Neural cell (in vitro differentiated cells): ENCODE measurements around the gene SPN. TPM values are rescaled to one million over a fixed set of nuclear protein-coding genes. Genes with fewer than 3 reads are reported as not detected.

Experiments
- H2AFZ ChIP-seq: fragments of 200-600, 300-800 bp; sonication (generic), shearing (Covaris generic); 2 replicates; pipeline ENCODE4 v1.6.0; 2014; ENCODE audit warnings: low read depth, mild to moderate bottlenecking, antibody characterized with exemption, low read length, moderate library complexity
- H3F3A ChIP-seq: fragments of 200-600 bp; shearing (Covaris generic); 2 replicates; pipeline ENCODE4 v1.6.1; 2016; ENCODE audit warnings: mild to moderate bottlenecking, moderate library complexity, mixed read lengths, antibody characterized with exemption, low read length; ENCODE audit not compliant: insufficient read depth, poor library complexity, severe bottlenecking
- H3K27ac ChIP-seq: fragments of 200-600, 300-800 bp; sonication (generic), shearing (Covaris generic); 2 replicates; pipeline ENCODE4 v1.5.1; 2014; ENCODE audit warnings: mild to moderate bottlenecking, low read length, moderate library complexity
- H3K27me3 ChIP-seq: fragments of 300-800, 200-600 bp; sonication (generic), shearing (Covaris generic); 2 replicates; pipeline ENCODE4 v1.6.0; 2014; ENCODE audit warnings: mild to moderate bottlenecking, low read depth, low read length, moderate library complexity; ENCODE audit not compliant: insufficient read depth
- H3K36me3 ChIP-seq: fragments of 300-800, 200-600 bp; sonication (generic), shearing (Covaris generic); 2 replicates; pipeline ENCODE4 v1.5.1; 2014; ENCODE audit warnings: mild to moderate bottlenecking, antibody characterized with exemption, low read length, moderate library complexity; ENCODE audit not compliant: insufficient read depth
- H3K4me2 ChIP-seq: fragments of 300-800, 200-600 bp; sonication (generic), shearing (Covaris generic); 2 replicates; pipeline ENCODE4 v1.6.0; 2014; ENCODE audit warnings: mild to moderate bottlenecking, low read length
- H3K4me3 ChIP-seq: fragments of 300-800, 200-600 bp; sonication (generic), shearing (Covaris generic); 2 replicates; pipeline ENCODE4 v1.5.1; 2014; ENCODE audit warnings: mild to moderate bottlenecking, low read length, moderate library complexity
- H3K79me2 ChIP-seq: fragments of 200-600 bp; shearing (Covaris generic); replicated peaks from 2 replicates; pipeline ENCODE4 v1.6.0; 2014; ENCODE audit warnings: mild to moderate bottlenecking, low read length, moderate library complexity; ENCODE audit not compliant: insufficient read depth
- H3K9ac ChIP-seq: fragments of 300-800, 200-600 bp; sonication (generic), shearing (Covaris generic); 2 replicates; pipeline ENCODE4 v1.6.1; 2016; ENCODE audit warnings: mild to moderate bottlenecking, low read length, mixed read lengths
- H3K9me2 ChIP-seq: fragments of 200-600 bp; shearing (Covaris generic); 2 replicates; pipeline ENCODE4 v1.6.1; 2016; ENCODE audit warnings: mild to moderate bottlenecking, low read length, mixed read lengths; ENCODE audit not compliant: insufficient read depth
- H3K9me3 ChIP-seq: fragments of 200-600, 300-800 bp; sonication (generic), shearing (Covaris generic); 2 replicates; pipeline ENCODE4 v1.6.1; 2016; ENCODE audit warnings: mild to moderate bottlenecking, mixed run types, low read length, moderate library complexity, mixed read lengths
- H4K20me1 ChIP-seq: fragments of 200-600 bp; shearing (Covaris generic); 2 replicates; pipeline ENCODE4 v1.6.1; 2016; ENCODE audit warnings: mild to moderate bottlenecking, mixed run types; ENCODE audit not compliant: insufficient read depth
- EP300 ChIP-seq: fragments of 450-650 bp; conservative IDR thresholded peaks from 2 replicates; pipeline ENCODE4 v1.6.1; 2014; ENCODE audit warnings: antibody characterized with exemption, mild to moderate bottlenecking, moderate library complexity; ENCODE audit not compliant: poor library complexity, severe bottlenecking
- EZH2 ChIP-seq: fragments of 200-600, 300-800 bp; shearing (Covaris generic), sonication (generic); IDR thresholded peaks from 2 replicates; pipeline ENCODE4 v1.6.1; 2014; ENCODE audit warnings: antibody characterized with exemption, low read length, borderline replicate concordance, mild to moderate bottlenecking; ENCODE audit not compliant: insufficient read depth, poor library complexity, severe bottlenecking
- MXI1 ChIP-seq: fragments of 450-650 bp; conservative IDR thresholded peaks from 2 replicates; pipeline ENCODE4 v1.6.1; 2014; ENCODE audit warnings: antibody characterized with exemption, mild to moderate bottlenecking; ENCODE audit not compliant: poor library complexity, severe bottlenecking
- POLR2AphosphoS5 ChIP-seq: IDR thresholded peaks from 2 replicates; pipeline ENCODE4 v1.6.1; 2012
- RAD21 ChIP-seq: fragments of 450-650 bp; conservative IDR thresholded peaks from 2 replicates; pipeline ENCODE4 v1.6.1; 2014; ENCODE audit warnings: antibody characterized with exemption, mild to moderate bottlenecking, moderate library complexity
- SMC3 ChIP-seq: fragments of 450-650 bp; conservative IDR thresholded peaks from 2 replicates; pipeline ENCODE4 v1.6.1; 2014; ENCODE audit warnings: antibody characterized with exemption, mild to moderate bottlenecking, moderate library complexity; ENCODE audit not compliant: poor library complexity
- TAF1 ChIP-seq: IDR thresholded peaks from 2 replicates; pipeline ENCODE4 v1.6.1; 2012; ENCODE audit warnings: low read depth
- polyA plus RNA-seq: library from polyadenylated mRNA; depleted of rRNA; stranded (reverse); fragments of >200 nt; gene quantifications from 2 replicates; pipeline ENCODE4 v1.2.3, GENCODE V29; 2014
- TF ChIP-seq, protein P1 (sequence below): fragments of 450-650 bp; IDR thresholded peaks from 2 replicates; pipeline ENCODE4 v1.5.1; 2014; ENCODE audit warnings: antibody characterized with exemption, mild to moderate bottlenecking, moderate library complexity; ENCODE audit not compliant: poor library complexity, severe bottlenecking
- TF ChIP-seq, protein P2 (sequence below): IDR thresholded peaks from 2 replicates; pipeline ENCODE4 v1.6.1; 2012; ENCODE audit warnings: borderline replicate concordance

SPN gene
- polyA plus RNA-seq, 1 donor from 2014 or later, result 0.09 TPM

DNA sequence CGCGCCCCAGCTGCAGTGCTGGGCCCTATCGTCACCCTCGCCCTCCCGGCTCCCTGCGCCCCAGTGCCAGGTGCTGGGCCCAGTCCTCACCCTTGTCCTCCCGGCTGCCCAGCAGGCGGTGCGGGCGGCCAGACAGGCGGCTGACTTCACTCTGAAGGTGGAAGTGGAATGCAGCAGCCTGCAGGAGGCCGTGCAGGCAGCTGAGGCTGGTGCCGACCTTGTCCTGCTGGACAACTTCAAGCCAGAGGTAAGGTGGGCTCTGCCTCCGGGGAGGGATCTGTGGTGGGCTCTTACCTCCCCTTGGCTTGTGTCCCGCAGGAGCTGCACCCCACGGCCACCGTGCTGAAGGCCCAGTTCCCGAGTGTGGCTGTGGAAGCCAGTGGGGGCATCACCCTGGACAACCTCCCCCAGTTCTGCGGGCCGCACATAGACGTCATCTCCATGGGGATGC is 33.9 kb downstream of the SPN start:
- Histone ChIP-seq H3K27me3 (no peaks in the 10 kb centered on the region), H3K79me2 (no peaks in the 10 kb centered on the region), H2AFZ (no peak overlapping the region), H3K27ac (no peak overlapping the region), H3K4me2 (no peak overlapping the region), H3K9me2 (no peaks in the 10 kb centered on the region), H3K9me3 (no peaks in the 10 kb centered on the region), H4K20me1 (no peaks in the 10 kb centered on the region), H3K9ac (no peak overlapping the region), H3K36me3 (no peaks in the 10 kb centered on the region), H3F3A (no peaks in the 10 kb centered on the region), H3K4me3 (no peak overlapping the region)
- no peak for TF ChIP-seq RAD21
- no peak for TF ChIP-seq TAF1
- TF ChIP-seq EP300, result no peak
- TF ChIP-seq SMC3, result no peak
- no peak for TF ChIP-seq POLR2AphosphoS5
- TF ChIP-seq, protein P1, sequence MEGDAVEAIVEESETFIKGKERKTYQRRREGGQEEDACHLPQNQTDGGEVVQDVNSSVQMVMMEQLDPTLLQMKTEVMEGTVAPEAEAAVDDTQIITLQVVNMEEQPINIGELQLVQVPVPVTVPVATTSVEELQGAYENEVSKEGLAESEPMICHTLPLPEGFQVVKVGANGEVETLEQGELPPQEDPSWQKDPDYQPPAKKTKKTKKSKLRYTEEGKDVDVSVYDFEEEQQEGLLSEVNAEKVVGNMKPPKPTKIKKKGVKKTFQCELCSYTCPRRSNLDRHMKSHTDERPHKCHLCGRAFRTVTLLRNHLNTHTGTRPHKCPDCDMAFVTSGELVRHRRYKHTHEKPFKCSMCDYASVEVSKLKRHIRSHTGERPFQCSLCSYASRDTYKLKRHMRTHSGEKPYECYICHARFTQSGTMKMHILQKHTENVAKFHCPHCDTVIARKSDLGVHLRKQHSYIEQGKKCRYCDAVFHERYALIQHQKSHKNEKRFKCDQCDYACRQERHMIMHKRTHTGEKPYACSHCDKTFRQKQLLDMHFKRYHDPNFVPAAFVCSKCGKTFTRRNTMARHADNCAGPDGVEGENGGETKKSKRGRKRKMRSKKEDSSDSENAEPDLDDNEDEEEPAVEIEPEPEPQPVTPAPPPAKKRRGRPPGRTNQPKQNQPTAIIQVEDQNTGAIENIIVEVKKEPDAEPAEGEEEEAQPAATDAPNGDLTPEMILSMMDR, result no peak
- TF ChIP-seq EZH2, result no peak
- TF ChIP-seq, protein P2, sequence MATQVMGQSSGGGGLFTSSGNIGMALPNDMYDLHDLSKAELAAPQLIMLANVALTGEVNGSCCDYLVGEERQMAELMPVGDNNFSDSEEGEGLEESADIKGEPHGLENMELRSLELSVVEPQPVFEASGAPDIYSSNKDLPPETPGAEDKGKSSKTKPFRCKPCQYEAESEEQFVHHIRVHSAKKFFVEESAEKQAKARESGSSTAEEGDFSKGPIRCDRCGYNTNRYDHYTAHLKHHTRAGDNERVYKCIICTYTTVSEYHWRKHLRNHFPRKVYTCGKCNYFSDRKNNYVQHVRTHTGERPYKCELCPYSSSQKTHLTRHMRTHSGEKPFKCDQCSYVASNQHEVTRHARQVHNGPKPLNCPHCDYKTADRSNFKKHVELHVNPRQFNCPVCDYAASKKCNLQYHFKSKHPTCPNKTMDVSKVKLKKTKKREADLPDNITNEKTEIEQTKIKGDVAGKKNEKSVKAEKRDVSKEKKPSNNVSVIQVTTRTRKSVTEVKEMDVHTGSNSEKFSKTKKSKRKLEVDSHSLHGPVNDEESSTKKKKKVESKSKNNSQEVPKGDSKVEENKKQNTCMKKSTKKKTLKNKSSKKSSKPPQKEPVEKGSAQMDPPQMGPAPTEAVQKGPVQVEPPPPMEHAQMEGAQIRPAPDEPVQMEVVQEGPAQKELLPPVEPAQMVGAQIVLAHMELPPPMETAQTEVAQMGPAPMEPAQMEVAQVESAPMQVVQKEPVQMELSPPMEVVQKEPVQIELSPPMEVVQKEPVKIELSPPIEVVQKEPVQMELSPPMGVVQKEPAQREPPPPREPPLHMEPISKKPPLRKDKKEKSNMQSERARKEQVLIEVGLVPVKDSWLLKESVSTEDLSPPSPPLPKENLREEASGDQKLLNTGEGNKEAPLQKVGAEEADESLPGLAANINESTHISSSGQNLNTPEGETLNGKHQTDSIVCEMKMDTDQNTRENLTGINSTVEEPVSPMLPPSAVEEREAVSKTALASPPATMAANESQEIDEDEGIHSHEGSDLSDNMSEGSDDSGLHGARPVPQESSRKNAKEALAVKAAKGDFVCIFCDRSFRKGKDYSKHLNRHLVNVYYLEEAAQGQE, result no peak
- TF ChIP-seq MXI1, result no peak

DNA sequence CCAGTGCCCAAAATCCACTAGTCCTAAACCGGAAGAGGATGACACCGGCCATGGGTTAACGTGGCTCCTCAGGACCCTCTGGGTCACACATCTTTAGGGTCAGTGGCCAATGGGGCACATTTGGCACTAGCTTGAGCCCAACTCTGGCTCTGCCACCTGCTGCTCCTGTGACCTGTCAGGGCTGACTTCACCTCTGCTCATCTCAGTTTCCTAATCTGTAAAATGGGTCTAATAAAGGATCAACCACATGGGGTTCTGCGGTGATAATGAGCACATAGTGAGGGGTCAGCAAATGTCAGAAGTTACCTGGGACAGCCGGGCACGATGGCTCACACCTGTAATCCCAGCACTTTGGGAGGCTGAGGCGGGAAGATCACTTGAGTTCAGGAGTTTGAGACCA is 34.3 kb downstream of the SPN start:
- no peaks in the 10 kb centered on the region for H3K79me2 ChIP-seq
- no peaks in the 10 kb centered on the region for H4K20me1 ChIP-seq
- no peaks in the 10 kb centered on the region for H3K9me3 ChIP-seq
- H3K4me3 ChIP-seq, result no peak overlapping the region
- TF ChIP-seq POLR2AphosphoS5 (no peak), SMC3 (no peak), EP300 (no peak)
- TF ChIP-seq, protein P2, result no peak
- H3F3A ChIP-seq, result no peaks in the 10 kb centered on the region
- no peak overlapping the region for H3K4me2 ChIP-seq
- H3K27ac ChIP-seq, result no peak overlapping the region
- no peak overlapping the region for H3K9ac ChIP-seq
- no peaks in the 10 kb centered on the region for H3K9me2 ChIP-seq
- no peak overlapping the region for H2AFZ ChIP-seq
- no peaks in the 10 kb centered on the region for H3K27me3 ChIP-seq
- no peaks in the 10 kb centered on the region for H3K36me3 ChIP-seq
